Sigmoid colon (tissue), 4 donors: ENCODE results near the gene GPR15.

ENCODE experiments used
- EP300 ChIP-seq, 4 donors: sonication (generic); formaldehyde crosslinking; IDR thresholded peaks; one replicate each; pipeline ENCODE4 v1.6.1; 2017; ENCODE audit warnings: antibody characterized with exemption in 4 of 4
- POLR2A ChIP-seq, 2 donors: fragments of 450-650 bp; IDR thresholded peaks; one replicate each; pipeline ENCODE4 v1.6.1; 2016; ENCODE audit warnings: antibody characterized with exemption in 2 of 2, mild to moderate bottlenecking in 2 of 2, moderate library complexity in 2 of 2
- POLR2AphosphoS5 ChIP-seq, 4 donors: sonication (generic); formaldehyde crosslinking; IDR thresholded peaks; one replicate each; pipeline ENCODE4 v1.6.1; 2017; ENCODE audit warnings: antibody characterized with exemption in 4 of 4
- TF ChIP-seq, protein P1 (sequence below), 4 experiments: fragments of 450-650 bp in 3 of 4; fragments of 200-600 bp in 1 of 4; IDR thresholded peaks; one replicate each; pipeline ENCODE4 v1.5.1; 2016 to 2019; ENCODE audit warnings: antibody characterized with exemption in 4 of 4, mild to moderate bottlenecking in 3 of 4, moderate library complexity in 2 of 4

GRCh38 chr3:98529856-98530459 is 1.8 kb upstream of the GPR15 start:
- TF ChIP-seq POLR2A (IDR thresholded peaks at IDR 0.05) = no peak
- TF ChIP-seq, protein P1, sequence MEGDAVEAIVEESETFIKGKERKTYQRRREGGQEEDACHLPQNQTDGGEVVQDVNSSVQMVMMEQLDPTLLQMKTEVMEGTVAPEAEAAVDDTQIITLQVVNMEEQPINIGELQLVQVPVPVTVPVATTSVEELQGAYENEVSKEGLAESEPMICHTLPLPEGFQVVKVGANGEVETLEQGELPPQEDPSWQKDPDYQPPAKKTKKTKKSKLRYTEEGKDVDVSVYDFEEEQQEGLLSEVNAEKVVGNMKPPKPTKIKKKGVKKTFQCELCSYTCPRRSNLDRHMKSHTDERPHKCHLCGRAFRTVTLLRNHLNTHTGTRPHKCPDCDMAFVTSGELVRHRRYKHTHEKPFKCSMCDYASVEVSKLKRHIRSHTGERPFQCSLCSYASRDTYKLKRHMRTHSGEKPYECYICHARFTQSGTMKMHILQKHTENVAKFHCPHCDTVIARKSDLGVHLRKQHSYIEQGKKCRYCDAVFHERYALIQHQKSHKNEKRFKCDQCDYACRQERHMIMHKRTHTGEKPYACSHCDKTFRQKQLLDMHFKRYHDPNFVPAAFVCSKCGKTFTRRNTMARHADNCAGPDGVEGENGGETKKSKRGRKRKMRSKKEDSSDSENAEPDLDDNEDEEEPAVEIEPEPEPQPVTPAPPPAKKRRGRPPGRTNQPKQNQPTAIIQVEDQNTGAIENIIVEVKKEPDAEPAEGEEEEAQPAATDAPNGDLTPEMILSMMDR (IDR thresholded peaks at IDR 0.05) = no peak
- TF ChIP-seq EP300 (IDR thresholded peaks at IDR 0.05) = no peak
- no peak for TF ChIP-seq POLR2AphosphoS5 (IDR thresholded peaks at IDR 0.05)
